Measurements from ENCODE around the gene PGLYRP4.

DNA sequence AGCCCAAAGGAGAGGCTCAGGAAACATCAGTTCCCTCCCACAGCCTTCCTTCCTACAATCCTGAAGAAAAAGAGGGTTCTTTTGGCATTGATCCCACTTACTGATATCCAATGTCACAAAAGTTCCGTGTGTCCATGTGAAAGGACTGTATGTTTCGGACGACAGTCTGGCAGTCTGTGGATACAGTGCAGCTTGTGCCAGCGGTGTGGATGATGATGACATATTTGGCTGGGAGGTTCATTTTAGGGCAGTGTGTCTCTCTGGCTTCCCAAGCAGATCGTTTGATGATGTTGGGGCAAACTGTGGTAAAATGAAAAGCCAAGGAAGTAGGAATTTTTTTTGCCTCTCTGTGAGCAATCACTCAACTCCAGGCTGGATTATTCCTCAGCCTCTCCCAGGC lies 46.3 kb downstream of the PGLYRP4 start:
- TF ChIP-seq, protein P1, sequence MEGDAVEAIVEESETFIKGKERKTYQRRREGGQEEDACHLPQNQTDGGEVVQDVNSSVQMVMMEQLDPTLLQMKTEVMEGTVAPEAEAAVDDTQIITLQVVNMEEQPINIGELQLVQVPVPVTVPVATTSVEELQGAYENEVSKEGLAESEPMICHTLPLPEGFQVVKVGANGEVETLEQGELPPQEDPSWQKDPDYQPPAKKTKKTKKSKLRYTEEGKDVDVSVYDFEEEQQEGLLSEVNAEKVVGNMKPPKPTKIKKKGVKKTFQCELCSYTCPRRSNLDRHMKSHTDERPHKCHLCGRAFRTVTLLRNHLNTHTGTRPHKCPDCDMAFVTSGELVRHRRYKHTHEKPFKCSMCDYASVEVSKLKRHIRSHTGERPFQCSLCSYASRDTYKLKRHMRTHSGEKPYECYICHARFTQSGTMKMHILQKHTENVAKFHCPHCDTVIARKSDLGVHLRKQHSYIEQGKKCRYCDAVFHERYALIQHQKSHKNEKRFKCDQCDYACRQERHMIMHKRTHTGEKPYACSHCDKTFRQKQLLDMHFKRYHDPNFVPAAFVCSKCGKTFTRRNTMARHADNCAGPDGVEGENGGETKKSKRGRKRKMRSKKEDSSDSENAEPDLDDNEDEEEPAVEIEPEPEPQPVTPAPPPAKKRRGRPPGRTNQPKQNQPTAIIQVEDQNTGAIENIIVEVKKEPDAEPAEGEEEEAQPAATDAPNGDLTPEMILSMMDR (conservative IDR thresholded peaks at IDR 0.05 in 1 of 2, IDR thresholded peaks at IDR 0.05 in 1 of 2; ENCODE audit: extremely low read depth in 1 of 2, insufficient read depth in 1 of 2, low read depth in 1 of 2, low read length in 2 of 2), result no peak
- no peak for TF ChIP-seq EZH2 (IDR thresholded peaks at IDR 0.05; ENCODE audit: borderline replicate concordance, low read length)
